ENCODE results near the gene PHF20.
A peak's percentile ranks its signal among the peaks of the same experiment; 100 is the strongest.
"Not testable (repeated sequence)": the region's sequence is repeated elsewhere in the genome, so short reads cannot be mapped to it uniquely, and the experiment has no call there.

Gene PHF20

DNA sequence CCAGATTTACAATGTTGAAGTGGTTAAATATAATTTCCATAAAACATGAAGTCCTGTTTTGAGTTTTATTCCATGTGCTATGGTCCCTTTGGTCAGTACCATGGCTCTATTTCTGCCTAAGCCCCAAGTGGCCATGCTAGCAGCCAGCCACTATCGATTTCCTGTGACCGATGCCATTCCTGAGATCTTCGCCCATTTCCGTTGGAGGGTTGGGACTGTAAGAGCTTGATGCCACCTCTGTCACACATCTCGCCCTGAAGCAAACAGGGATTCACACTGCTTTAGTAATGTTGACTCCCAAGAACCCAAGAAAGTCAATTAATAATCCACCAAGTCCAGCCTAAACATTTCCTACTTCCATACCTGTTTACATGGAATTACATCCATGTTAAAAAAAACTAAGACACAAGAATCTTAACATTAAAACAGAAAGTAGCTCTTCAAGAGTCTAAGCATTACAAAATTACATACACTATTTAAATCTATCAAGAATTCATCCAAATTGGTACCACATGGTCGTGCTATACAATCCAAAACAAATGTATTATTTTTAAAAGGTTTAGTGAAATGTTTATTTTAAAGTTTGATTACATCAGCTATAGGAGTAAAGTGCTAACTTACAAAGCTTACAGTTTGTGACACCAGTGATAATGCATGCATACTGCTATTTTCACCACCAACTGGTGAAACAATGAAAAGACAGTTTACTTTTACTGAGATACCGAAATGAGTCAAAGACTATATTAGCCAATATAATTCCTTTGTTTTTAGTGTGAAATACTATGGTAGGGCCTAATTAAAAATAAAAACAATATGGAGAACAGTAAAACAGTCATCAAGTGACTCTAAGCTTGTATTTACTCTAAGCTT lies 32.3 kb upstream of the PHF20 start:
- no peak for DNase-seq (ENCODE audit: low read depth in 2 of 2)

DNA sequence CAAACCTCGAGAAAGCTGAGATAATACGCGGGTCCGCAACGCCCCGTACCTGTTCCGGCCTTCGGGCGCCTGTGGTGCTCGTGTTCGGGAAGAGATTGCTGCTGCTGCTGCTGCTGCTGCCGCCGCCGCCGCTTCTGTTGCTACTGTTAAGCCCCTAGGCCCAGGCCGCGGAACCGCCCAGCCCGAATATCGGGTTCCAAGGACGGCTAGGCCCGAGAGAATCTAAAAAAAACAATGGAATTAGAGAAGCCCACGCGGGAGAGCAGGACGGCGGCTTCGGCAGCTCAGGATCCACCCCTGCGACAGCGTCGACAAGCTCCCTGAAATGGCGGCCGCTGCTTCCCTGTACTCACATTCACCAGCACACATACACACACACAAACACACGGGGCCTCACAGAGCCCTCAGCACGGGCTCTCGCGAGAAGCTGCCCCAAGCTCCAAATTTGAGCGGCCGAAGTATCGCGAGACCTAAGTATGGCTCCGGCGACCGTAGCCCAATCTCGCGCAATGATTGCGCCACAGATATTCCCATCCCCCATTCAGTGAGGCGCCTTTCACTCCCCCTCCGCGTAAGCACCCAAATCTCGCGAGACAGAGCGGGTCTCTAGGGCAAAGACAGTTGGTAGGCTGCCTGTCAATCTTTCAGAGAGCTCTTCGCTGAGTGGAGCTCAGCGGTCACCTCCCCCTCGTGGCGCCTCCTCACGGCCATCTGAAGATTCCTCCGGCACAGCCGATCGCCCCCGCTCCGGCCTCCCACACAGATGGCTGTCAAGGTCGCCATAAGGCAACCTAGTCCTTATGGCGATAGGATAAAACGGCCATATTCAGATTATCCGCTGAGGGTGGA lies 29.7 kb upstream of the PHF20 start, which contains the start of gene RBM39:
Gene RBM39, minus strand, starts transcription at position 369 of the 849 bp plus-strand sequence. CDS start 1,386 bp downstream, outside the sequence.
- DNase-seq (ENCODE audit: low read depth in 2 of 2) = peak; percentile 98 to 100

DNA sequence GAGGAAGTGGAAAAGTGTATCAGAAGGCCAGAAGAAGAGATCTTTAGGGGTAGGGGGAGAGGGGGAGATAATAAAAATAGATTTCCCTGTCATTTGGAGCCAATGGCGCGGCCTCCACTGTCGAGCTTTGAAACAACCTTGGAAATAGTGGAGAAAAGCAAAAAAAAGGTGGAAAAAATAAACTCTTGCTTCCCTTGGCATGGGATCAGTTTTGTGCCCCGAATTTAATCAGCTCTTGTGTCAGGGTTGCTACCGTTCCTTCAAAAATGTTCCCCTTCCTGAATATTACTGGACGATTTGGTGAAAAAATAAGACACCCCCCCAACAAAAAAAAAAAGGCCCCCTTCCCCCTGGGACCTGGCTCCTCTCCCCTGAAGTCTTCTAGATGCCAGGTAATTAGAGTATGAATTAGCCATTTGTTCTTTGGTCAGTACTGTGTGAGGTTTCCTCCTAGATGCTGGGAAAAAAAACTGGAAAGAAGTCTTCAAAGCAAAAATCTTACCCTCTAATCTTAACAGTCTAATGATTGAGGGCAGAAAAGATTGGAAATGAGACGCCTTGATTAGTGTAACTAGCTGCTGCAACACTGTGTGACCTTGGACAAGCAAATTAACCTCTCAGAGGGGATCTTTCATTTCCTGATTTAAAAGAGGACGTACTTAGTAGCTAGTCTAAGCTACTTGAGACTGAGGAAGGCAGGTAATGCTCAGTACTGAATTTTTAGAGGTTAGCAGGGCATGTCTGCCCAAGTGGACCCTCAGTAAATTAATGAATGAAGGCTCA lies 28.9 kb upstream of the PHF20 start:
- DNase-seq (ENCODE audit: low read depth in 2 of 2) = no peak

DNA sequence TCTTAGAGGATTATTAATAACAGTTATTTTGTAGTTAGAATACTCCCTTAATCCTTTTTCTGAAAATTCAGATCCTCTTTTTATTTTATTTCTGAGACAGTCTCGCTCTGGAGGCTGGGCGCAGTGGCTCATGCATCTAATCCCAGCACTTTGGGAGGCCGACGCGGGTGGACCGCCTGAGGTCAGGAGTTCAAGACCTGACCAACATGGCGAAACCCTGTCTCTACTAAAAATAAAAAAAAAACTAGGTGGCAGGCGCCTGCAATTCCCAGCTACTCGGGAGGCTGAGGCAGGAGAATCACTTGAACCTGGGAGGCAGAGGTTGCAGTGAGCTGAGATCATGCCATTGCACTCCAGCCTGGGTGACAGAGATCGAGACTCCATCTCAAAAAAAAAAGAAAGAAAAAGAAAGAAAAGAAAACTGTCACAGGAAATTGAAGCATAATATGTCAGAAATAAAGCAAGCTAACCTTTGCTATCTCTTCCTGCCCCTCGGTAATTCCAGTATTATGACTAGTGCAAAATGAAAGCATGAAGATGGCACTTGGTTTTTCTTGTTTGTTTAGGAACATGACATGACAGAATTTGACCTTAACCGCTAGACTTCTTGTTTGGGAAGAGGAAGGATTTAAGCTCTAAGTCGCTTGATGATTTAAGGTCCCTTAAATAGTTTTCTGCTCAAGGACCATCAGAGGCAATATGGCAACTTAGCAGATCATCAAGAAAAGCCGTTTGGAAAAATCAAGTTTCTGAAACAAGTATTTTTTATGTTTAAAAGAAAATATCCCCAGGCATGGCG lies 27.9 kb upstream of the PHF20 start:
- DNase-seq (ENCODE audit: low read depth in 2 of 2) = no peak

DNA sequence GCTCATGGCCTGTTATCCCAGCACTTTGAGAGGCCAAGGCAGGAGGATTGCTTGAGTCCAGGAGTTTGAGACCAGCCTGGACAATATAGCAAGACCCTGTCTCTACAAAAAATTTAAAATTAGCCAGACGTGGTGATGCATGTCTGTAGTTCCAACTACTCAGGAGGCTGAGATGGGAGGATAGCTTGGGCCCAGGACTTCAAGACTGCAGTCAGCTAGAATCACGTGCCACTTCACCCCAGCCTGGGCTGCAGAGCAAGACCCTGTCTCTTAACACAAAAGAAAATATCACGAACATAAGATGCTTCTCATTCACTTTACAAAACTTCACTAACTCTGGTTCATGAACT lies 27.3 kb upstream of the PHF20 start:
- not testable (repeated sequence) for DNase-seq (ENCODE audit: low read depth in 2 of 2)

DNA sequence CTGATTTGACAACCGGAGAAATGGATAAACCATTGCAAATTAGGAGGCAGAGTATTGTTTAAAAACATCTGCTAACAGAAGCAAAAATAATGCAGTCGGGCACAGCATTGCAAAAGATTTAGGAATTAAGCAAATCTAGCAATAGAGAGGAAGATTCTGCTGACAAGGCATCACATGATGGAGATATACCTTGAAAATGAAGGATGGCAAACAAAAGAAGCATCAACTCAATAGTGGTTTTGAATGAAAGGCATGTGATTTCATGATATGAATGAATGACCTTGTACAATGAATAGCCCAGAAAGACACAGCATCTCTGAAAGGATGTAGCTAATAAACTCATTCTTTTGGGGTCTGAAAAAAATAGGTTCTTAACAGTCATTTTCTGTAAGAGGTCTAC lies 21.2 kb upstream of the PHF20 start:
- no peak for DNase-seq (ENCODE audit: low read depth in 2 of 2)

DNA sequence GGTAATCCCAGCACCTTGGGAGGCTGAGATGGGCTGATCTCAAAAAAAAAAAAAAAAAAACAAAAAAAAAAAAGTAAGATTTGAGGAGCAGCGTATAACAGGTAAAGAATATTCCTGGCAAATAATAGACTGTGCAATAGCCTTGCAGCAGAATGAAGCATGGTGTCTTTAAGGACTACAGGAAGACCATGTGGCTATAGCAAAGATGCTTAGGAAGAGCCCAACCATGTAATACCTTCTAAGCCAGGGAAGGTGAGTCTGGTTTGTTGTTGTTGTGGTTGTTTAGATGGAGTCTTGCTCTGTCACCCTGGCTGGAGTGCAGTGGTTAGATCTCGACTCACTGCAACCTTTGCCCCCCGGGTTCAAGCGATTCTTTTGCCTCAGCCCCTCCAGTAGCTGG lies 15.4 kb upstream of the PHF20 start:
- DNase-seq (ENCODE audit: low read depth in 2 of 2) = no peak

DNA sequence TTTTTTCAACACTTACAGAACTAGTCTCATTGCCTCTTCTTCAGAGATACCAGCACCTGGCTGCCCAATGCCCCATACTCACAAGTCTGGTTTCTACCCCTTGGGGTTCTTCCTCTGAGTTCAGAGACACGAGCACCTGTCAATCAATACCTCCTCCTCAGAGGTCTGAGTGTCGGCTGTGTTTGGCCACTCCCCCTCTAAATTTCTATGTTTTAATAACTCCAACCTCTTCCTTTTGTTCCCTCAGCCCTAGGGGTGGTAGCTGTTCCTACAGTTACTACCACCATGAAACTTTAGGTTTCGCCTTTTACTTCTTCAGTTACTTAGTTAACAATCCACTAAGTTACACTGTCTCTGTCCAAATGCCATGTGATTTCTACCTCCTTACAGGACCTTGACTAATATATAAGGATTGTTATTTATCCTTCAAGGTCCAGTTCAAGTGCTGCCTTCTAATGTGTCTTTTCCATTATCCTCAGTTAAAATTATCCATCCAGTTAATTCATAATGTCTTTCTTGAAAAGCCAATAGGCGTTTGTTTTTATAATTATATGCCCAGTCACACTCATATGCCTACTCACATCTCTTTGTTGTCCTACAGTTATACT lies 14.6 kb upstream of the PHF20 start:
- no peak for DNase-seq (ENCODE audit: low read depth in 2 of 2)

DNA sequence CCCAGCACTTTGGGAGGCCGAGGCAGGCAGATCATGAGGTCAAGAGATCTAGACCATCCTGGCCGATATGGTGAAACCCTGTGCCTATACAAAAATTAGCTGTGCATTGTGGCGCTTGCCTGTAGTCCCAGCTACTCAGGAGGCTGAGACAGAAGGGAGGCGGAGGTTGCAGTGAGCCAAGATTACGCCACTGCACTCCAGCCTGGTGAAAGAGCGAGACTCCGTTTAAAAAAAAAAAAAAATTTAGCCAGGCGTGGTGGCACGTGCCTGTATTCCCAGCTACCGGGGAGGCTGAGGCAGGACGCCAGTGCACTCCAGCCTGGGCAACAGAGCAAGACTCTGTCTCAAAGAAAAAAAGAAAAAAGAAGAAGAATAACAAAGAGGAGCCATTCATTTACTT lies 10.3 kb upstream of the PHF20 start:
- not testable (repeated sequence) for DNase-seq (ENCODE audit: low read depth in 2 of 2)

DNA sequence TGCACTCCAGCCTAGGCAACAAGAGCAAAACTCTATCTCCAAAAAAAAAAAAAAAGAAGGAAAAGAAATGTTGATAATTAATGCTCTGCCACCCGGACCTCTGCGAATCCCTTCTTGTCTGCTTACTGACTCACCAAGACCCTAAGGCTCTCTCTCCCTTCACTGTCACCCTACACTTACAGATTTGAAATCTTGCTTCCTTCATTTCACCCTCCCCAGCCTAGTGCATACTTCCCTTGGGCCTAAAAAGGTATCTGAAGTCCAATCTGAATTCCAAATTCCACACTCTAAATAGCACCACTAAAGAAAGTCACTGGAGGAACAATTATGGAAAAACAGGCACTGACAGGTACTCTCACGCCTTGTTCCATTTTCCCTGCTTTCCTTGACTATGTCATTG lies 9.4 kb upstream of the PHF20 start:
- DNase-seq (ENCODE audit: low read depth in 2 of 2) = no peak

DNA sequence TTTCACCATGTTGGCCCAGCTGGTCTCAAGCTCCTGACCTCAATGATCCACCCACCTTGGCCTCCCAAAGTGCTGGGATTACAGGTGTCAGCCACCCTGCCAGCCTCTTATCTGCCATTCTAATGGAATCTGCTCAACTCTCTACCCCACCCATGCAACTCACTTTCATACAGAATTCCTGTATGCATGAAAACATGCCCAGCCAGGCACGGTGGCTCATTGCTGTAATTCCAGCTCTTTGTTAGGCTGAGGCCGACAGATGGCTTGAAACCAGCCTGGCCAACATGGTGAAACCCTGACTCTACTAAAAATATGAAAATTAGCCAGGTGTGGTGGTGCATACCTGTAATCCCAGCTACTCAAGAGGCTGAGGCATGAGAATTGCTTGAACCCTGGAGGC lies 6.9 kb upstream of the PHF20 start:
- DNase-seq (ENCODE audit: low read depth in 2 of 2) = not testable (repeated sequence)

DNA sequence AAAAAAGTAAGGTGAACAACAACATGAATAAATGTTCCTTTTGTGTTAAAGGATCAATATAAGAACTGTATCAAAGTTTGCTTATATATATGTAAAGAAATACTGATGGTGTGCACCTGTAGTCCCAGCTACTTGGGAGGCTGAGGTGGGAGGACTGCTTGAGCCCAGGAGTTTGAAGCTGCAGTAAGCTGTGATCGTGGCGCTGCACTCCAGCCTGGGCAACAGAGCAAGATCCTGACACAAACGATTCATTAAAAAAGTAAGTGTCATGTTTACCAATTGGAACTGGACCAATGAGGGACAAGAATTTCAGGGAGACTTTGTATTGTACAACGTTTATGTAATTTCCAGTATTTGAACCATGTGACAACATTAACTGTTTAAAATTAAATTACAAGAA lies 5.0 kb upstream of the PHF20 start:
- DNase-seq (ENCODE audit: low read depth in 2 of 2) = no peak

DNA sequence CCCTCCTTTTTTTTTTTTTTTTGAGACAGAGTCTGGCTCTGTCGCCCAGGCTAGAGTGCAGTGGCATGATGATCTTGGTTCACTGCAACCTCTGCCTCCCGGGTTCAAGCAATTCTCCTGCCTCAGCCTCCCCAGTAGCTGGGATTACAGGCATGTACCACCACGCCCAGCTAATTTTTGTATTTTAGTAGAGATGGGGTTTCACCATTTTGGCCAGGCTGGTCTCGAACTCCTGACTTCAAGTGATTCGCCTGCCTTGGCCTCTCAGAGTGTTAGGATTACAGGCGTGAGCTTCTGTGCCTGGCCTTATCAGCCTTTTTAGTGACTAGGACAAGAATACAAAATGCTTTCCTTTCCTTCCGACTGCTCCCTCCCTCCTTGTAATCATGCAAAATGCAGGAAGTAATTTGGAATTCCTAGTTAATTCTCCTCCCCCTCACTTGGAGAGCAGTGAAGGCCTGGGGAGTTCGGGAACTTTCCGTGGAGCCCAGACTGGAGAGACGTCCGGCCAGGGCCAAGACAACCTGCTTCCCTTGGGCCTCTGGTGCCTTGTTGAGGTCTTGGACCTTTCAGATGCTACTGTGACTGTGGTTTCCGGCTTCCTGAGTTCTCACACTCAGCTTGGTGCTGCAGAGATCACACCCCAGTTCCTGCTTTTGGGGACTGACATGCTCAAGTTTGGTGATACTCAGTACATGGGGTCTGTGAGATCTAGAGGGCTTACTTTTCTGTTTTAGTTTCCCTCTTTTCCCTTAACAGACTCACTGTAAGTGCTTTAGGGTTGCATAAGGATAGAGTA lies 3.9 kb upstream of the PHF20 start:
- peak; percentile 52 to 54 for DNase-seq (ENCODE audit: low read depth in 2 of 2)

DNA sequence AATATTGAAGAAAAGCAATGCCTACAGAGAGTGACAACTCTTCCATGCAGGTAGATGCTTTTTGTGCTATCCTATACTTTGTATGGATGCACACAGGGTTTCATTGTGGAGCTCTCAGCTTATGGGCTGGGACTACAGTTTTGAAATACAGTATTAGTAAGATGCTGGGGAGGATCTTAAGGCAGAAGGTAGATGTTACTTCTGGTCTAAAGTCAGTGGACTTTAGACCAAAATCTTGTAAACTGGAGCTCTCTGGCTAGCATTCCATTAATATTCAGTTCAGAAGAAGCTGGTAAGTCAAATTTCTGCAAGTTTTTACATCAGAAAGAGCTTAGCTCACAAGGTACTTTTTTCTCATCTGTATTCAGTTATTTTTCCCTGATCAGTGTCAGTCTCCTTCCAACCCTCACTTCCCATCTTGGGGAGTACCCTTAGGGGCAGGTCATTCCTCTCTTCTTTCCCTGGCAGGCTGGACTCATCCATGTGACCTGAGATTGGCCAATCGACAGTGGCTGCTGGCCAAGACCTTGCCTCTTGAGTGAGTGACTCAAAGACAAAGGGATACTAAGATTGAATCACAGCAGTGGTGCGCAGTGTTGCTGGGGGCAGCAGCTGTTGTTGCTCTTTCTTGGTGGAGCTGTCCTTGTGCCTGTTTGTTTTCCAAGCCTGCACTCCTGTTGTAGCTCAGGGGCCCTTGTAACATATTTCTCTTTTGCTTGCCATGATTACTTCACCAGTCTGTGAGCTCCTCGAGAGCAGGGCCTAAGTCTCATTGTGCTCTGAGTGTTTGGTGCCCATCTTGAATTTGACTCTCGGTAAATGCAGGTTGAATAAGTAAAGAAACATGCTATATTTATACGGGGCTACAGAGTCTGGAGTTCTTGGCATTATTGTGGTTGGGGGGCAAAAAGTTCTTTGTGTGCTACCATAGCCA lies 2.8 kb upstream of the PHF20 start:
- DNase-seq (ENCODE audit: low read depth in 2 of 2) = peak in 1 of 2 donors; percentile 23

DNA sequence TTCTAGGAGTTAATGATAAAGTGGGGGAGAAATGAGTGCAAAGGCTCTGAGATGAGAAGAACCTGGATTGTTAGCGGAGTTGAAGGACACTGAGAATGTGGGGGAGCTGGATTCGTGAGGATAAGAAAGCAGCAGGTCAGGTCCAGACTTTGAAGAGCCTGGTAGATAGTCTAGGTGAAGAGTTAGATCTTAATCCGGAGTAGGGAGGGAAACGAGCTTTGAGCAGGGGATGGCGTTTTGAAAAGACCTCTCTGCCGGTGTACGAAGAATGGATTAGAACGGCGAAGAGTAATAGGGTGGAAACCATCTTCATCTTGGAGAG lies 487 bp upstream of the PHF20 start:
- no peak for DNase-seq (ENCODE audit: low read depth in 2 of 2)

DNA sequence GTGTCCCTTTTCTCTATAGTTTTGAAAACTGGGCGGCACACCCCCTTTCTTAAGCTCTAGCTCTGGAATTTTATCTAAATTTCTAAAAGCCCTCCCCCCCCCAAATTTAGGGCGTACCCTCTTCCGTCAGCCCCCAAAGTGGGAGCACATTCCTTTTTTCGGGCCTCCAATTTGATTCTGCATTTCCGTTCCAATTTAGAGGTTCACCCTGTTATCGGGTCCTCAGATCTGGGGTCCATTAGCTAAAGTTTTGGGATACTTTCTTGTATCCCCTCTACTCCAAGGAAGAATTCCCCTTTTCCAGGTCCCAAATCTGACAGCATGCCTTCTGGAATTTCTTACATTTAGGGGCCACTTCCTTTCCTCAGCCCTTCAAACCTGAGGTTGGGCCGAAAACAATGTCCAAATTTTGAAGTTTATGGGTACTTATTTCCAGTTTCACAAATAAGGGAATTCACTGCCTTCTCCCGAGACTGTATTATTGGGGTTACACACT lies 796 bp downstream of the PHF20 start:
- DNase-seq (ENCODE audit: low read depth in 2 of 2) = no peak

DNA sequence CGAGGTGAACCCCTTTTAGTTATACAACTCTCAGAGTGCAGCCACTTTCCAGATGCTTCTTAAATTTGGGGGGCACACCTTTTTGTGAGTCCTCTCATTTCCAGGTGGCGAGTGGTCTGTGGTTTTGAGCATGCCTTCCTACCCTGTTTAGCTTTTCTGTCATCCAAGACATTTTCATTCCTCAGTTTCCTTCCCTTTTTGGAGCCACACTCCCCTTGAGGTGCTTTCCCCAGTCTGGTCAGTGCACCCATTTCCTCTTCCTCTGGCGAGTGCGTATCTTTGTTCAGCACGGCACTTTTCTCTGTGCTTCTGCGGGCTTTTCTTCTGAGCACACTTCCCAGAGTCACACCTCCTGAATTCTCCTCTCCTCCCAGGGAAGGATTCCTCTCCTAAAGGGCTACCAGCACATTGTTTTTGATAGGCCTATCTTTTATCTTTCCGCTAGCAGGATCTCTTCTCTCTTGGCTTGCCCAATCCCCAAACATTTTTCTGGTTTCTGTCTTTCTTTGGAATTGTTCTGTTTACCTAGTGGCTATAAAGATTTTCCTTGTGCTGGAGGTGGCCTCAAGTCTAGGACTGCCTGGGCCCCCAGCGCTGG lies 1.4 kb downstream of the PHF20 start:
- peak in 1 of 2 donors; percentile 19 for DNase-seq (ENCODE audit: low read depth in 2 of 2)

DNA sequence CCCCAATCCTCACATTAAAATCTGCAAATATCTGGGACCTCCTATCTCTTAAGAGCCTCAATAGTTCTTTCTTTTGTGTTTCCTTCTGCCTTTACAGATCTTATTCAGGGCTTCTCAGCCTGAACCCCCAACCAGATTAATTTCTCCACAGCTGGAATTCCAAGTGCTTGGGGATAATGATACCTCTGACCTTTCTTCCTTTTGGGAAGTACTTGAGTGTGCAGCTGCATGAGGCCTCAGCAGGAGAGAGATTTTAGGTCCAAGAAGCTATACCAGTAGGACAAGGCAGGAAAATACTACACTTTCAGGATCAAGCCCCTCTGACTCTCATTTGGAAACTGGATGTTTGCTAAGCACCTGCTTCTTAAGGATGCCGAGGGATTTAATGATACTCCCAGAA lies 2.6 kb downstream of the PHF20 start:
- DNase-seq (ENCODE audit: low read depth in 2 of 2) = no peak
